K562 (cell line): ENCODE results near the gene CRIP1. TPM values are rescaled to one million over a fixed set of nuclear protein-coding genes. Genes with fewer than 3 reads are reported as not detected.

Experiments used
- ATAC-seq: fragments of 200-7000 bp; cut with Tn5 transposase; 3 replicates; pipeline ENCODE4 v1.9.1; 2020; ENCODE audit warnings: moderate library complexity
- BruUV-seq: library from RNA; stranded (reverse); fragments of 400-500 nt; replicated peaks from 2 replicates; lab custom pipeline; 2021; lab: Mats Ljungman, UMichigan
- CTCF ChIA-PET: fragments of 300-600 bp; formaldehyde crosslinking; extraction: SDS; loops from one replicate; lab custom pipeline; 2021; ENCODE audit warnings: low intra/inter-chr PET ratio; lab: Yijun Ruan, JAX
- POLR2A ChIA-PET: fragments of 300-600, 350-650 bp; sonication (Branson Sonifier 250); formaldehyde crosslinking; extraction: SDS; loops from one replicate; lab custom pipeline; 2021; ENCODE audit warnings: antibody characterized with exemption, inconsistent platforms; lab: Yijun Ruan, JAX
- DNase-seq, 4 experiments: peaks; one replicate each; pipeline versions ENCODE4 v3.0.0 to v3.0.0-alpha.2; 2011 to 2018; ENCODE audit warnings: low spot score in 3 of 4, mixed read lengths in 3 of 4; ENCODE audit errors: extremely low read depth in 1 of 4
- FAIRE-seq: peaks from 2 replicates; lab custom pipeline; 2011; peaks lifted over from hg19 to GRCh38; lab: Jason Lieb, UNC
- H2AFZ ChIP-seq: 2 replicates; pipeline ENCODE4 v1.6.0; 2011; ENCODE audit warnings: low read depth, low read length, control low read depth, inconsistent platforms
- H3K27ac ChIP-seq: fragments of 200-600 bp; 3 replicates; pipeline ENCODE4 v1.8.0; 2011; ENCODE audit warnings: low read depth, mild to moderate bottlenecking, control low read depth, inconsistent platforms, low read length, moderate library complexity, mixed read lengths; ENCODE audit errors: extremely low read depth
- H3K27me3 ChIP-seq, 2 experiments: fragments of 300-600 bp in 1 of 2; 2 replicates in 1 of 2; 3 replicates in 1 of 2; pipeline versions ENCODE4 v1.6.0 to v1.8.0; 2011; ENCODE audit warnings: inconsistent platforms in 2 of 2, low read length in 2 of 2, mild to moderate bottlenecking in 1 of 2, mixed read lengths in 1 of 2, moderate library complexity in 1 of 2; ENCODE audit not compliant: control insufficient read depth in 2 of 2, insufficient read depth in 2 of 2
- H3K36me3 ChIP-seq: fragments of 300-600 bp; 3 replicates; pipeline ENCODE4 v1.8.0; 2011; ENCODE audit warnings: mild to moderate bottlenecking, low read length, inconsistent platforms; ENCODE audit not compliant: control insufficient read depth, insufficient read depth
- H3K4me1 ChIP-seq, 2 experiments: fragments of 200-600 bp in 1 of 2; replicated peaks in 1 of 2; 2 replicates in 1 of 2; 3 replicates in 1 of 2; pipeline versions ENCODE4 v1.5.1 to v1.8.0; 2011; ENCODE audit warnings: inconsistent platforms in 2 of 2, low read length in 2 of 2, mild to moderate bottlenecking in 1 of 2, mixed read lengths in 1 of 2, moderate library complexity in 1 of 2; ENCODE audit not compliant: control insufficient read depth in 2 of 2, insufficient read depth in 2 of 2
- H3K4me2 ChIP-seq: 2 replicates; pipeline ENCODE4 v1.6.1; 2011; ENCODE audit warnings: low read length, control low read depth, inconsistent platforms, mixed read lengths; ENCODE audit not compliant: insufficient read depth
- H3K4me3 ChIP-seq: fragments of 200-600 bp; sonication (generic), shearing (Covaris generic); 2 replicates; pipeline ENCODE4 v1.5.1; 2016; ENCODE audit warnings: control low read depth, inconsistent platforms
- H3K79me2 ChIP-seq: fragments of 200-600 bp; 3 replicates; pipeline ENCODE4 v1.8.0; 2011; ENCODE audit warnings: low read length, inconsistent platforms; ENCODE audit not compliant: control insufficient read depth, insufficient read depth
- H3K9ac ChIP-seq, 2 experiments: 2 replicates each; pipeline versions ENCODE4 v1.6.0 to v1.6.1; 2011; ENCODE audit warnings: low read depth in 2 of 2, low read length in 2 of 2, control low read depth in 1 of 2, inconsistent platforms in 1 of 2, mild to moderate bottlenecking in 1 of 2, mixed read lengths in 1 of 2; ENCODE audit not compliant: insufficient read depth in 1 of 2
- H3K9me1 ChIP-seq: one replicate; pipeline ENCODE4 v1.6.0; 2011; ENCODE audit warnings: inconsistent platforms, mild to moderate bottlenecking, low read length, moderate library complexity; ENCODE audit not compliant: control insufficient read depth, insufficient read depth
- H3K9me3 ChIP-seq: replicated peaks from 2 replicates; pipeline ENCODE4 v1.5.1; 2011; ENCODE audit warnings: low read depth, low read length, inconsistent platforms; ENCODE audit not compliant: control insufficient read depth, insufficient read depth
- H4K20me1 ChIP-seq: replicated peaks from 2 replicates; pipeline ENCODE4 v1.6.1; 2011; ENCODE audit warnings: low read length, inconsistent platforms, mixed read lengths; ENCODE audit not compliant: control insufficient read depth, insufficient read depth
- BDP1 ChIP-seq: IDR thresholded peaks from 3 replicates; pipeline ENCODE4 v1.6.1; 2011; ENCODE audit not compliant: insufficient read length, insufficient read depth
- ZBTB7A ChIP-seq: IDR thresholded peaks from 2 replicates; pipeline ENCODE4 v1.6.1; 2011; ENCODE audit warnings: low read depth, mild to moderate bottlenecking, low read length, moderate library complexity, borderline replicate concordance; ENCODE audit not compliant: control insufficient read depth
- WGBS: fragments of 100-300 bp; shearing (Covaris generic); methylation state at CpG from one replicate; pipeline ENCODE4 v1.1.6; 2016; ENCODE audit warnings: low coverage, mixed read lengths; ENCODE audit not compliant: insufficient coverage; ENCODE audit errors: missing lambda C conversion rate; 5-methylcytosine and 5-hydroxymethylcytosine counted together
- in situ Hi-C: fragments of 300-500 bp; cut with MboI; formaldehyde crosslinking; loops from 4 replicates; pipeline ENCODE4 v1.15.0; 2018; ENCODE audit warnings: inconsistent platforms, mixed read lengths
- intact Hi-C: fragments of 100-400 bp; cut with micrococcal nuclease; formaldehyde crosslinking; loops from 2 replicates; pipeline ENCODE4 v1.14.2; 2022
- polyA plus RNA-seq, 8 experiments: library from polyadenylated mRNA; depleted of rRNA in 4 of 8; stranded (reverse) in 5 of 8; unstranded in 3 of 8; fragments of >200 nt; fragmentation: Nextera tagmentation in 2 of 8; fragmentation: Illumina TruSeq in 1 of 8; extraction: Ambion mirVana in 2 of 8; extraction: Trizol in 1 of 8; gene quantifications; 2 replicates each; pipeline versions ENCODE4 v1.2.1 to v1.2.3, GENCODE V29; 2011 to 2014; ENCODE audit warnings: inconsistent platforms in 1 of 8, missing spikeins in 1 of 8
- total RNA-seq, 7 experiments: library from RNA; depleted of rRNA in 6 of 7; stranded (reverse); fragments of >200 nt in 6 of 7; fragmentation: Illumina TruSeq in 2 of 7; extraction: Trizol in 2 of 7; gene quantifications; 2 replicates each; pipeline versions ENCODE4 v1.2.1 to v1.2.3, GENCODE V29; 2011 to 2021; ENCODE audit warnings: low replicate concordance in 1 of 7

Gene CRIP1
- total and polyA plus RNA-seq, 9 of the 15 experiments (the other 6 are each of a cell fraction or from before 2014, with no cell fraction given), result 0.11 to 0.58 (median 0.14) TPM; not detected in 6

GRCh38 chr14:105478398-105479251, 8.1 kb upstream of the CRIP1 start:
- ChIA-PET POLR2A (interaction anchor here (0.5 kb wide), 1 partner anchor 28 kb away, joined by 4 read pairs; no protein-coding TSS in a partner anchor), CTCF (no interaction called here)
- in situ Hi-C loops, result no loop called here
- Histone ChIP-seq H3K36me3 (no peaks in the 10 kb centered on the region), H4K20me1 (no peaks in the 10 kb centered on the region; the same call in 1 of the 2 replicates), H3K9me1 (no peaks in the 10 kb centered on the region), H3K9ac (no peak overlapping the region)
- FAIRE-seq (no peak), ATAC-seq (no peak)
- TF ChIP-seq BDP1 (no peak), ZBTB7A (0 out of 2 replicates have a peak, but pooled peaks have one; percentile 8)
- TF ChIP-seq, all 486 proteins: peak for 1
- Histone ChIP-seq H2AFZ (no peak overlapping the region), H3K9me3 (no peaks in the 10 kb centered on the region), H3K4me2 (no peak overlapping the region), H3K27me3 (peaks cover 0 to 7% of the 10 kb centered on the region in 2 experiments; a peak in 1 of 5 replicates), H3K27ac (no peak overlapping the region), H3K4me1 (peaks cover 5 to 95% of the 10 kb centered on the region in 2 experiments), H3K4me3 (no peak overlapping the region), H3K79me2 (no peaks in the 10 kb centered on the region)
- DNase-seq, result no peak
- no TSS peak for BruUV-seq
- intact Hi-C loops, result loop anchor here (10.0 kb wide), 1 partner anchor 46 kb away; the partner anchor contains the start of gene TMEM121
- WGBS, result 24% methylated on average over 13 of the region's 81 CpGs
